ENCODE data around the gene BRCC3.

DNA sequence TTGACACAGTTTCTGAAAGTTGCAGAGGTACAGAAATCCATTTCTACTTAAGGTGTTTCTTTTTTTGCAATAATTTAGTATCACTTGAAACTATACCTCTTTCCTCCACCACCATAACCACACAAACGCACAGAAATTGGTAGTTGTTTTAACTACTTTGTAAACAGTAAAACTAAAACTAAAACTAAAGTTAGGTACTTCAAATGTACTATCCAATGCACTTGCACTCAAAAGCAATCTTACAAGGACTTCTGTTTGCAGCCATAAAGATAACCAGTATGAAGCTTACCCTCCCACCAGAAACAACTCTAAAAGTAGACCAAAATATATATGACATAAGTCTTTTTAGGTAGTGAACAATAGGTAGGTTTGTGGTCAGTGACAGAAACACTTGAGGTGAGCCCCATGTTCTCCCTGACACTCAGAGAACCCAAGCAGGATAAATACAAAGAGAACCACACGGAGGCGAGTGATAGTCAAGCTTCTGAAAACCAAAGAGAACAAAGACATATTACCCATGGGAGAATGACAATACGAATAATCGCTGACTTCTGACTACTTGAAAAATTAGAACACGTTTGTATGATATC, 72.7 kb downstream of the BRCC3 start:
- TF ChIP-seq ZNF565 (CRISPR knock-in tag; conservative IDR thresholded peaks at IDR 0.05; ENCODE audit: low read depth) (no peak), ARNTL (CRISPR knock-in tag; IDR thresholded peaks at IDR 0.05; ENCODE audit: borderline replicate concordance, low read depth) (no peak), RARB (CRISPR knock-in tag; IDR thresholded peaks at IDR 0.05) (no peak), OSR1 (CRISPR knock-in tag; IDR thresholded peaks at IDR 0.05) (no peak), BACH2 (CRISPR knock-in tag; IDR thresholded peaks at IDR 0.05; ENCODE audit: borderline replicate concordance) (no peak), ESRRG (CRISPR knock-in tag; IDR thresholded peaks at IDR 0.05) (no peak), ZNF70 (CRISPR knock-in tag; IDR thresholded peaks at IDR 0.05) (no peak), CSDC2 (CRISPR knock-in tag; IDR thresholded peaks at IDR 0.05) (no peak), ZFP3 (CRISPR knock-in tag; IDR thresholded peaks at IDR 0.05) (no peak), ZFP30 (CRISPR knock-in tag; IDR thresholded peaks at IDR 0.05) (no peak), ISL1 (CRISPR knock-in tag; IDR thresholded peaks at IDR 0.05) (no peak)
- TF ChIP-seq, protein P1, sequence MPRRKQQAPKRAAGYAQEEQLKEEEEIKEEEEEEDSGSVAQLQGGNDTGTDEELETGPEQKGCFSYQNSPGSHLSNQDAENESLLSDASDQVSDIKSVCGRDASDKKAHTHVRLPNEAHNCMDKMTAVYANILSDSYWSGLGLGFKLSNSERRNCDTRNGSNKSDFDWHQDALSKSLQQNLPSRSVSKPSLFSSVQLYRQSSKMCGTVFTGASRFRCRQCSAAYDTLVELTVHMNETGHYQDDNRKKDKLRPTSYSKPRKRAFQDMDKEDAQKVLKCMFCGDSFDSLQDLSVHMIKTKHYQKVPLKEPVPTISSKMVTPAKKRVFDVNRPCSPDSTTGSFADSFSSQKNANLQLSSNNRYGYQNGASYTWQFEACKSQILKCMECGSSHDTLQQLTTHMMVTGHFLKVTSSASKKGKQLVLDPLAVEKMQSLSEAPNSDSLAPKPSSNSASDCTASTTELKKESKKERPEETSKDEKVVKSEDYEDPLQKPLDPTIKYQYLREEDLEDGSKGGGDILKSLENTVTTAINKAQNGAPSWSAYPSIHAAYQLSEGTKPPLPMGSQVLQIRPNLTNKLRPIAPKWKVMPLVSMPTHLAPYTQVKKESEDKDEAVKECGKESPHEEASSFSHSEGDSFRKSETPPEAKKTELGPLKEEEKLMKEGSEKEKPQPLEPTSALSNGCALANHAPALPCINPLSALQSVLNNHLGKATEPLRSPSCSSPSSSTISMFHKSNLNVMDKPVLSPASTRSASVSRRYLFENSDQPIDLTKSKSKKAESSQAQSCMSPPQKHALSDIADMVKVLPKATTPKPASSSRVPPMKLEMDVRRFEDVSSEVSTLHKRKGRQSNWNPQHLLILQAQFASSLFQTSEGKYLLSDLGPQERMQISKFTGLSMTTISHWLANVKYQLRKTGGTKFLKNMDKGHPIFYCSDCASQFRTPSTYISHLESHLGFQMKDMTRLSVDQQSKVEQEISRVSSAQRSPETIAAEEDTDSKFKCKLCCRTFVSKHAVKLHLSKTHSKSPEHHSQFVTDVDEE (CRISPR knock-in tag; IDR thresholded peaks at IDR 0.05) = no peak
- TF ChIP-seq, protein P2, sequence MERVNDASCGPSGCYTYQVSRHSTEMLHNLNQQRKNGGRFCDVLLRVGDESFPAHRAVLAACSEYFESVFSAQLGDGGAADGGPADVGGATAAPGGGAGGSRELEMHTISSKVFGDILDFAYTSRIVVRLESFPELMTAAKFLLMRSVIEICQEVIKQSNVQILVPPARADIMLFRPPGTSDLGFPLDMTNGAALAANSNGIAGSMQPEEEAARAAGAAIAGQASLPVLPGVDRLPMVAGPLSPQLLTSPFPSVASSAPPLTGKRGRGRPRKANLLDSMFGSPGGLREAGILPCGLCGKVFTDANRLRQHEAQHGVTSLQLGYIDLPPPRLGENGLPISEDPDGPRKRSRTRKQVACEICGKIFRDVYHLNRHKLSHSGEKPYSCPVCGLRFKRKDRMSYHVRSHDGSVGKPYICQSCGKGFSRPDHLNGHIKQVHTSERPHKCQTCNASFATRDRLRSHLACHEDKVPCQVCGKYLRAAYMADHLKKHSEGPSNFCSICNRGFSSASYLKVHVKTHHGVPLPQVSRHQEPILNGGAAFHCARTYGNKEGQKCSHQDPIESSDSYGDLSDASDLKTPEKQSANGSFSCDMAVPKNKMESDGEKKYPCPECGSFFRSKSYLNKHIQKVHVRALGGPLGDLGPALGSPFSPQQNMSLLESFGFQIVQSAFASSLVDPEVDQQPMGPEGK (CRISPR knock-in tag; IDR thresholded peaks at IDR 0.05; ENCODE audit: borderline replicate concordance) = no peak
- TF ChIP-seq, protein P3, sequence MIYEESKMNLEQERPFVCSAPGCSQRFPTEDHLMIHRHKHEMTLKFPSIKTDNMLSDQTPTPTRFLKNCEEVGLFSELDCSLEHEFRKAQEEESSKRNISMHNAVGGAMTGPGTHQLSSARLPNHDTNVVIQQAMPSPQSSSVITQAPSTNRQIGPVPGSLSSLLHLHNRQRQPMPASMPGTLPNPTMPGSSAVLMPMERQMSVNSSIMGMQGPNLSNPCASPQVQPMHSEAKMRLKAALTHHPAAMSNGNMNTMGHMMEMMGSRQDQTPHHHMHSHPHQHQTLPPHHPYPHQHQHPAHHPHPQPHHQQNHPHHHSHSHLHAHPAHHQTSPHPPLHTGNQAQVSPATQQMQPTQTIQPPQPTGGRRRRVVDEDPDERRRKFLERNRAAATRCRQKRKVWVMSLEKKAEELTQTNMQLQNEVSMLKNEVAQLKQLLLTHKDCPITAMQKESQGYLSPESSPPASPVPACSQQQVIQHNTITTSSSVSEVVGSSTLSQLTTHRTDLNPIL (CRISPR knock-in tag; IDR thresholded peaks at IDR 0.05; ENCODE audit: low read depth) = no peak
